ENCODE data around the gene ZNF253. TPM values are rescaled to one million over a fixed set of nuclear protein-coding genes. Genes with fewer than 3 reads are reported as not detected.
"Not testable (repeated sequence)": the region's sequence is repeated elsewhere in the genome, so short reads cannot be mapped to it uniquely, and the experiment has no call there.

Gene ZNF253
- total RNA-seq, 4 donors from 2014 or later: 25.7 to 31.6 (median 27.2) TPM

- Histone ChIP-seq H3K4me1 (no peaks in the 10 kb centered on the region), H3K27ac (no peak overlapping the region), H3K9me3 (no peaks in the 10 kb centered on the region), H3K4me3 (replicated peaks in 1 of 3) (no peak overlapping the region), H3K27me3 (no peaks in the 10 kb centered on the region), H3K36me3 (no peaks in the 10 kb centered on the region)
- WGBS, 2 donors: 95% methylated on average over 12 of the region's 12 CpGs
- intact Hi-C loops (cut with DNase I): no loop called here
- TF ChIP-seq CTCF (IDR thresholded peaks at IDR 0.05) (no peak), POLR2A (IDR thresholded peaks at IDR 0.05) (no peak)
- DNase-seq: no peak
Observed at GRCh38 chr19:19847781-19848180, 17.9 kb upstream of the ZNF253 start.

DNA sequence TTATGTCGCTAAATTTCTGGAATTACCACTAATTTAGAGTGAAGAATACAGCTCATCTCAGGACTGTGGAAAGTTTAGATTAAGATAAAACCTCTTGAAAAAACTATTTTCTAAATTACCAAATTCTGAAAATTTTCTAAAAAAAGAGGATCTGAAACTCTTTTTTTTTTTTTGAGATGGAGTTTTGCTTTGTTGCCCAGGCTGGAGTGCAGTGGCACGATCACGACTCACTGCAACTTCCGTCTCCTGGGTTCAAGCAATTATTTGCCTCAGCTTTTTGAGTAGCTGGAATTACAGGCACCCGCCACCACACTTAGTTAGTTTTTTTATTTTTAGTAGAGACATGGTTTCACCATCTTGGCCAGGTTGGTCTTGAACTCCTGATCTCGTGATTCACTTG is 16.6 kb upstream of the ZNF253 start:
- no peaks in the 10 kb centered on the region for H3K27me3 ChIP-seq
- H3K9me3 ChIP-seq: no peaks in the 10 kb centered on the region
- H3K4me1 ChIP-seq: no peaks in the 10 kb centered on the region
- 95 to 96% methylated on average over 6 of the region's 6 CpGs for WGBS, 2 donors
- intact Hi-C loops (cut with DNase I): no loop called here
- no peak for DNase-seq
- TF ChIP-seq POLR2A (IDR thresholded peaks at IDR 0.05) (no peak), CTCF (IDR thresholded peaks at IDR 0.05) (no peak)
- H3K4me3 ChIP-seq (replicated peaks in 1 of 3): no peak overlapping the region
- no peak overlapping the region for H3K27ac ChIP-seq
- H3K36me3 ChIP-seq: no peaks in the 10 kb centered on the region

DNA sequence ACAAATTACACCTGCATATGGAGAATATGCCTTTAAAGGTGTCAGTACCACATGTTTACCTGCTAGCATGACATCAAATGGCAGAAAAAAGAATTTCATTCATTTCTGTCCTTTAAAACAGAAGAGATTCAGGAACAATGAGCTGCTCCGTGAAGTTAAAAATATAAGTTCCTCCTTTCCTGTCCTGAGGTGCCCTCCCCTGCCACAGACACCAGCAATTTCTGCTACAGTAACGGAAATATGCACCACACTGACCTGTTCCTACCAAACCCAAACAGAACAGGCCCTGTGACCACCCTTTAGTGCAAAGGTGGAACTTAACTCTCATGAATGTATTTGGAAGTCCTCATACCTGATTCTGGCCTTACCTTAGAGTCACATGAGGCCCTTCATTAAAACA is 13.9 kb upstream of the ZNF253 start:
- 51 to 88% methylated on average over 2 of the region's 2 CpGs for WGBS, 2 donors
- H3K4me3 ChIP-seq (replicated peaks in 1 of 3); DNase-seq; H3K9me3 ChIP-seq; H3K4me1 ChIP-seq; H3K36me3 ChIP-seq; H3K27ac ChIP-seq; intact Hi-C loops (cut with DNase I); H3K27me3 ChIP-seq: not testable (repeated sequence)

- Histone ChIP-seq H3K4me3 (replicated peaks in 1 of 3) (no peak overlapping the region), H3K4me1 (no peaks in the 10 kb centered on the region), H3K27ac (no peak overlapping the region), H3K36me3 (no peaks in the 10 kb centered on the region), H3K27me3 (no peaks in the 10 kb centered on the region), H3K9me3 (no peaks in the 10 kb centered on the region)
- DNase-seq: no peak
- intact Hi-C loops (cut with DNase I): no loop called here
- TF ChIP-seq POLR2A (IDR thresholded peaks at IDR 0.05): no peak
- TF ChIP-seq CTCF (IDR thresholded peaks at IDR 0.05): no peak
- WGBS, 2 donors: 97 to 98% methylated on average over 2 of the region's 2 CpGs
Observed at GRCh38 chr19:19858751-19859150, 6.9 kb upstream of the ZNF253 start.

- Histone ChIP-seq H3K4me1 (no peaks in the 10 kb centered on the region), H3K4me3 (replicated peaks in 1 of 3) (no peak overlapping the region), H3K36me3 (no peaks in the 10 kb centered on the region), H3K27ac (no peak overlapping the region), H3K27me3 (no peaks in the 10 kb centered on the region), H3K9me3 (no peaks in the 10 kb centered on the region)
- TF ChIP-seq POLR2A (IDR thresholded peaks at IDR 0.05): no peak
- TF ChIP-seq CTCF (IDR thresholded peaks at IDR 0.05): no peak
- intact Hi-C loops (cut with DNase I): no loop called here
- peak in 1 of 2 donors; percentile 10 for DNase-seq
- 47% methylated on average over 11 to 27 of the region's 29 CpGs for WGBS, 2 donors
Observed at GRCh38 chr19:19860756-19861390, 4.8 kb upstream of the ZNF253 start.
